ENCODE data around the gene SDE2. TPM values are rescaled to one million over a fixed set of nuclear protein-coding genes. Genes with fewer than 3 reads are reported as not detected.

Gene SDE2
- total and polyA plus RNA-seq, 2 of the 4 experiments (the other 2 are of a cell fraction): 8.5 to 14.7 TPM

DNA sequence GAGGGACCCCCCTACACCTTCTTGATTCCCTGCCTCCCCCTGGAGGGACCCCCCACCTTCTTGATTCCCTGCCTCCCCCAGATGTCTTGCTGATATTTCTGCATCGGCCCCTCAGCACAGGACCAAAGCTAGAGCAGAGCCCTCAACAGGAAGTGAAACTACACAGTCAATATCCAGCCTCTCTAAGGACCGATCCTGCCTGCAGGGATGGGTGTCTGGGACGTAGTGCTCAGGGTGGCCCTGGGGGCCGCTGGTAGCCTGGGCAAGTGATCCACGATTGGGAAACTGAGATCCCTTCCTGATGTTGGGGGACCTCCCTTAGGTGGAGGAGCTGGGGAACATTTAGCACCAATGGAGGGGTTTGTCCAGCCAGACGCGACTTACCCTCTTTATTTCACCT is 54.2 kb downstream of the SDE2 start:
- Histone ChIP-seq H3K9me1 (ENCODE audit: insufficient read depth, low read length) (no peaks in the 10 kb centered on the region), H2BK5ac (ENCODE audit: low read depth, low read length, poor library complexity, severe bottlenecking) (no peak overlapping the region), H2BK120ac (ENCODE audit: low read depth, low read length) (no peak overlapping the region), H3K14ac (replicated peaks; ENCODE audit: low read depth, low read length) (no peak overlapping the region), H2AFZ (replicated peaks; ENCODE audit: low read length, poor library complexity) (no peak overlapping the region), H2AK9ac (replicated peaks; ENCODE audit: low read depth, low read length, poor library complexity) (no peak overlapping the region), H3K4me3 (ENCODE audit: insufficient read depth, low read depth, low read length) (no peak overlapping the region), H4K5ac (ENCODE audit: low read depth, low read length) (no peak overlapping the region), H3K79me1 (ENCODE audit: low read depth in 1 of 2, low read length in 2 of 2) (no peaks in the 10 kb centered on the region), H3K27ac (ENCODE audit: insufficient read depth, low read length) (no peak overlapping the region), H2BK15ac (ENCODE audit: low read depth, low read length) (no peak overlapping the region), H4K8ac (ENCODE audit: low read depth in 2 of 2, low read length in 2 of 2) (no peak overlapping the region), H3K36me3 (ENCODE audit: control insufficient read depth, insufficient read depth, low read length) (no peaks in the 10 kb centered on the region), H4K91ac (ENCODE audit: insufficient read depth, low read depth, low read length) (no peak overlapping the region), H3K9ac (ENCODE audit: low read depth, low read length) (no peak overlapping the region), H3K56ac (ENCODE audit: extremely low read depth, insufficient read depth, low read length) (no peak overlapping the region), H3K4me2 (ENCODE audit: low read depth, low read length) (no peak overlapping the region), H3K4ac (ENCODE audit: low read depth, low read length) (no peak overlapping the region), H3K9me3 (ENCODE audit: control insufficient read depth, insufficient read depth, low read length) (no peaks in the 10 kb centered on the region), H3K27me3 (ENCODE audit: control insufficient read depth, insufficient read depth, low read length) (peaks cover 37% of the 10 kb centered on the region), H3K4me1 (ENCODE audit: control insufficient read depth, insufficient read depth, low read length) (no peaks in the 10 kb centered on the region), H4K20me1 (ENCODE audit: insufficient read depth, low read length) (no peaks in the 10 kb centered on the region), H3K18ac (ENCODE audit: low read depth, low read length) (no peak overlapping the region), H2BK20ac (ENCODE audit: low read depth, low read length) (no peak overlapping the region), H3K23ac (ENCODE audit: low read depth, low read length) (no peak overlapping the region), H2AK5ac (ENCODE audit: low read depth, low read length) (no peak overlapping the region)
- in situ Hi-C loops (cut with MboI; ENCODE audit: low sequenced_read_pairs): no loop called here
- ChIA-PET POLR2A (ENCODE audit: unreplicated experiment) (no interaction called here), CTCF (interaction anchor here (1.1 kb wide), 1 partner anchor 16 kb away, joined by 3 read pairs; no protein-coding TSS in a partner anchor)
- intact Hi-C loops (cut with micrococcal nuclease): no loop called here
- no peak for TF ChIP-seq RFX5 (IDR thresholded peaks at IDR 0.05; ENCODE audit: low read depth, low read length)
- TF ChIP-seq RCOR1 (IDR thresholded peaks at IDR 0.05; ENCODE audit: insufficient replicate concordance, low read length): no peak
- no peak for TF ChIP-seq CEBPB (IDR thresholded peaks at IDR 0.05; ENCODE audit: low read depth, low read length)
- no peak for TF ChIP-seq MXI1 (IDR thresholded peaks at IDR 0.05; ENCODE audit: borderline replicate concordance, low read depth, low read length)
- TF ChIP-seq MAZ (IDR thresholded peaks at IDR 0.05; ENCODE audit: borderline replicate concordance, low read depth, low read length): no peak
- TF ChIP-seq, protein P1, sequence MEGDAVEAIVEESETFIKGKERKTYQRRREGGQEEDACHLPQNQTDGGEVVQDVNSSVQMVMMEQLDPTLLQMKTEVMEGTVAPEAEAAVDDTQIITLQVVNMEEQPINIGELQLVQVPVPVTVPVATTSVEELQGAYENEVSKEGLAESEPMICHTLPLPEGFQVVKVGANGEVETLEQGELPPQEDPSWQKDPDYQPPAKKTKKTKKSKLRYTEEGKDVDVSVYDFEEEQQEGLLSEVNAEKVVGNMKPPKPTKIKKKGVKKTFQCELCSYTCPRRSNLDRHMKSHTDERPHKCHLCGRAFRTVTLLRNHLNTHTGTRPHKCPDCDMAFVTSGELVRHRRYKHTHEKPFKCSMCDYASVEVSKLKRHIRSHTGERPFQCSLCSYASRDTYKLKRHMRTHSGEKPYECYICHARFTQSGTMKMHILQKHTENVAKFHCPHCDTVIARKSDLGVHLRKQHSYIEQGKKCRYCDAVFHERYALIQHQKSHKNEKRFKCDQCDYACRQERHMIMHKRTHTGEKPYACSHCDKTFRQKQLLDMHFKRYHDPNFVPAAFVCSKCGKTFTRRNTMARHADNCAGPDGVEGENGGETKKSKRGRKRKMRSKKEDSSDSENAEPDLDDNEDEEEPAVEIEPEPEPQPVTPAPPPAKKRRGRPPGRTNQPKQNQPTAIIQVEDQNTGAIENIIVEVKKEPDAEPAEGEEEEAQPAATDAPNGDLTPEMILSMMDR (conservative IDR thresholded peaks at IDR 0.05; ENCODE audit: low read depth, low read length): no peak
- TF ChIP-seq RAD21 (IDR thresholded peaks at IDR 0.05; ENCODE audit: low read length): no peak
- TF ChIP-seq, protein P2, sequence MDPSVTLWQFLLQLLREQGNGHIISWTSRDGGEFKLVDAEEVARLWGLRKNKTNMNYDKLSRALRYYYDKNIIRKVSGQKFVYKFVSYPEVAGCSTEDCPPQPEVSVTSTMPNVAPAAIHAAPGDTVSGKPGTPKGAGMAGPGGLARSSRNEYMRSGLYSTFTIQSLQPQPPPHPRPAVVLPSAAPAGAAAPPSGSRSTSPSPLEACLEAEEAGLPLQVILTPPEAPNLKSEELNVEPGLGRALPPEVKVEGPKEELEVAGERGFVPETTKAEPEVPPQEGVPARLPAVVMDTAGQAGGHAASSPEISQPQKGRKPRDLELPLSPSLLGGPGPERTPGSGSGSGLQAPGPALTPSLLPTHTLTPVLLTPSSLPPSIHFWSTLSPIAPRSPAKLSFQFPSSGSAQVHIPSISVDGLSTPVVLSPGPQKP (IDR thresholded peaks at IDR 0.05; ENCODE audit: borderline replicate concordance, low read depth, low read length): no peak
- no peak for TF ChIP-seq BHLHE40 (IDR thresholded peaks at IDR 0.05; ENCODE audit: low read depth, low read length)
- no peak for TF ChIP-seq CHD1 (IDR thresholded peaks at IDR 0.05; ENCODE audit: low read depth, low read length)
- no peak for TF ChIP-seq POLR2A (IDR thresholded peaks at IDR 0.05; ENCODE audit: low read depth, low read length)
- no peak for TF ChIP-seq NFE2L2 (IDR thresholded peaks at IDR 0.05; ENCODE audit: low read depth, low read length)
- no peak for TF ChIP-seq MAFK (IDR thresholded peaks at IDR 0.05; ENCODE audit: low read depth, low read length)
- no peak for TF ChIP-seq USF2 (IDR thresholded peaks at IDR 0.05; ENCODE audit: low read depth, low read length)
- no peak for TF ChIP-seq SMC3 (IDR thresholded peaks at IDR 0.05; ENCODE audit: low read depth, low read length)
- DNase-seq (no peak), ATAC-seq (ENCODE audit: low read depth) (no peak)
- dilution Hi-C loops (cut with HindIII; ENCODE audit: low sequenced_read_pairs, unreplicated experiment): no loop called here
- no CpG with 5 or more reads among the region's 7 CpGs for WGBS, 2 experiments (ENCODE audit: extremely low coverage in 2 of 2, insufficient read length in 1 of 2)
- no TSS peak for BruUV-seq (replicated peaks)

All from IMR-90 (cell line).